Activated T-cell treated with anti-CD3 and anti-CD28 coated beads, Interleukin-2, amount 50 U/mL, for 72 hours (primary cell): ENCODE results near the gene GIT2. TPM values are rescaled to one million over a fixed set of nuclear protein-coding genes. Genes with fewer than 3 reads are reported as not detected.

Source experiments
- ATAC-seq, 2 donors: fragments of 150-1000 bp; cut with Tn5 transposase; replicated peaks in 1 of 2; 2 replicates each; pipeline ENCODE4 v1.10.0; 2021; ENCODE audit warnings: moderate library complexity in 2 of 2, mild to moderate bottlenecking in 1 of 2
- DNase-seq, 2 donors: peaks; one replicate each; pipeline ENCODE4 v3.0.0; 2021 to 2022; ENCODE audit warnings: mixed read lengths in 1 of 2
- H3K27ac Mint-ChIP-seq: one replicate; pipeline ENCODE4 v1.8.0; 2022; ENCODE audit warnings: mild to moderate bottlenecking, moderate library complexity, mixed read lengths
- H3K27me3 Mint-ChIP-seq: one replicate; pipeline ENCODE4 v1.8.0; 2022; ENCODE audit warnings: low read depth, mixed read lengths
- H3K36me3 Mint-ChIP-seq, 2 donors: one replicate each; pipeline ENCODE4 v1.8.0; 2022; ENCODE audit warnings: mixed read lengths in 2 of 2, mild to moderate bottlenecking in 1 of 2; ENCODE audit not compliant: insufficient read depth in 2 of 2
- H3K4me1 Mint-ChIP-seq: one replicate; pipeline ENCODE4 v1.8.0; 2022; ENCODE audit warnings: low read depth, mixed read lengths
- H3K4me3 Mint-ChIP-seq, 2 donors: one replicate each; pipeline ENCODE4 v1.8.0; 2022; ENCODE audit warnings: mild to moderate bottlenecking in 2 of 2, mixed read lengths in 2 of 2, moderate library complexity in 2 of 2
- H3K9me3 Mint-ChIP-seq, 2 donors: one replicate each; pipeline ENCODE4 v1.8.0; 2022; ENCODE audit warnings: mixed read lengths in 2 of 2
- total RNA-seq, 2 donors: library from RNA; stranded (reverse); gene quantifications; one replicate each; pipeline ENCODE4 v1.2.3, GENCODE V29; 2022

The GIT2 gene
- total RNA-seq, 2 donors from 2014 or later, result 70.0 to 74.9 TPM

DNA sequence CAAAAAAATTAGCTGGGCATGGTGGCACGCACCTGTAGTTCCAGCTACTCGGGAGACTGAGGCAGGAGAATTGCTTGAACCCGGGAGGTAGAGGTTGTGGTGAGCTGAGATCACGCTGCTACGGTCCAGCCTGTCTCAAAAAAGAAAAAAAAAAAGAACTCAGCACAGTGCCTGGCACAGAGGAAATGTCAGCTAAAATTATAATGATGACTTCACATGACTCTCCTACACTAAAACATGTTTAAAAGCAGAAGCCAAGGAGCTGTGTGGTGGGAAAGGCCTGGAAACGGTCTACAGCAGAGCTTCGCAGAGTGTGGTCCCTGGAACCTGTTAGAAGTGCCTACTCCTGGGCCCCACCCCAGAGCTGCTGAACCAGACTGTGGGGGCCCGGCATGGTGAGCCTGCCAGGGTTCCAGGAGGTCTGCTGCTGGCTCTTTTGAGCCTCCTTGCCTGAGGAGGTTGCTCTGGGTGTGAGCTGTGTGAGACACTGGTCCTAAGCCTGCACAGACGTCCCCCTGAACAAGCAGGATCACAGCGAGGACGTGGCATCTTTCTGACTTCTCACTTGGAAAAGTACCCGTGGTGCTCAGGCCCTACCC, 68.0 kb downstream of the GIT2 start:
- DNase-seq (no peak), ATAC-seq (no peak)
- Mint-ChIP-seq H3K4me3 (no peak overlapping the region), H3K27me3 (no peaks in the 10 kb centered on the region), H3K27ac (no peak overlapping the region), H3K4me1 (no peaks in the 10 kb centered on the region), H3K9me3 (no peaks in the 10 kb centered on the region), H3K36me3 (peaks cover 8% of the 10 kb centered on the region in 2 donors)

DNA sequence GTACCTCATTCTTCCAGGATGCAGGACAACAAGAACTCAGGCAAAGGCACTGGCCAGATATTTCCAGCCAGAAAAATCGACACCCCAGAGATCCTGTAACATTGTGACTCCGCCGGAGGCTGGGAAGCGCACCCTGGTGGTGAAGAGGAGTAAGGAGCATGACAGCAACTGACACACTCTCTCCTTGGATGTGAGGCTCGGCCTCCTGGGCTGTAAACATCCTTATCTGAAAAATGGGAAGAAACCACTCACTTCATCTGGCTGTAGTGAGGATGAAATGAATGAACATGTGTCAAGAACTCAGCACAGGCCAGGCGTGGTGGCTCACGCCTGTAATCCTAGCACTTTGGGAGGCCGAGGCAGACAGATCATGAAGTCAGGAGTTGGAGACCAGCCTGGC, 68.5 kb downstream of the GIT2 start:
- peak; percentile 34 to 41 for DNase-seq
- peak in 1 of 2 donors; percentile 65 for ATAC-seq
- H3K36me3 Mint-ChIP-seq, result peaks cover 8% of the 10 kb centered on the region in 2 donors
- H3K27me3 Mint-ChIP-seq, result no peaks in the 10 kb centered on the region
- no peaks in the 10 kb centered on the region for H3K4me1 Mint-ChIP-seq
- no peak overlapping the region for H3K4me3 Mint-ChIP-seq
- no peaks in the 10 kb centered on the region for H3K9me3 Mint-ChIP-seq
- H3K27ac Mint-ChIP-seq, result no peak overlapping the region

DNA sequence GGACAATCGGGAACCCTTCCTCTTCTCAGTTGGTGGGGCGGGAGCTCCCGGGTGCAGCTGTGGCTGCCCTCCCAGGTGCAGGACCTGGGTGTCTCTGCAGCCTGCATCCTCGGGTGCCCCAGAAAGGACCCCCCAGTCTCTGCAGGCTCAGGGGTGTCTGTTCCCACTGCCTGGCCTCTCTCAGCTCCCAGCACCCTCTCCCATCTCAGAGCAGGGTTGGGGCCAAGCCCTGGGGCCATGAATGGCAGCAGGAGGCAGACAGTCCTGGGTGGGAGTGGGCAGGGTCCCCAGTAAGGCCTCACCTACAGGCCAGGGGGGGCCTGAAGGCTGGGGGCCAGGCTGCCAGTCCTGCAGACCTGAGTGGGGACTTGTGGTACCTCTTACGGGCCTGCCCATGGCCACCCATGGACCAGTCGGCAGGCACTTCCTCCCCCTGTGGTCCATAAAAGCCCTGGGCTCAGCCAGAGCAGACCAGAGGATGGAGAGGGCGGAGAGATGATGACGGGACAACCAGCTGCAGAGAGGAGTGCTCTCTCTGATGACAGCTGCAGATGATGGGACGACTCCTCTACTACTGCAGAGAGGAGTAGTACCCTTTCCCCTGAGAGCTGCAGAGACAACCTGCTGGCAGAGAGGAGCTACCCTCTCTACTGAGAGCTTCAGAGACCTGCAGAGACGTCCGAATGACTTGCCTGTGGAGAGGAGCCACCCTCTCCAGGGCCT, 69.5 kb downstream of the GIT2 start:
- Mint-ChIP-seq H3K9me3 (no peaks in the 10 kb centered on the region), H3K36me3 (peaks cover 2% of the 10 kb centered on the region in 2 donors), H3K27ac (no peak overlapping the region), H3K27me3 (no peaks in the 10 kb centered on the region), H3K4me1 (no peaks in the 10 kb centered on the region), H3K4me3 (no peak overlapping the region)
- no peak for ATAC-seq
- no peak for DNase-seq

DNA sequence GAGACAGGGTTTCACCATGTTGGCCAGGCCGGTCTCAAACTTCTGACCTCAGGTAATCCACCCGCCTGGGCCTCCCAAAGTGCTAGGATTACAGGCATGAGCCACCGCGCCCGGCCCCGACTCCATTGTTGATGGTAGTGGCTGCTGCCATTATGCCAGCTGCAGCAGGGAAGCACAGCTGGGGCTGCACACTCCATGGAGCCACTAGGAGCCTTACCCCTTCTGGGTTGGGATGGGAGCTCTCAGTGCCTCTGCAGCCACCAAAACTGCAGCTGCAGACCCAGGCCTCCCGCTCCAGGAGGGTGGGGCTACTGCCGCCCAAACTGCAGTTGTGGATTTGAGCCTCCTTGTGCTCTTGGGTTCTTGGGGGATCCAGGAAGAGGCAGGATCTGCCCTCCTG, 70.2 kb downstream of the GIT2 start:
- no peak overlapping the region for H3K4me3 Mint-ChIP-seq
- no peak overlapping the region for H3K27ac Mint-ChIP-seq
- H3K4me1 Mint-ChIP-seq, result no peaks in the 10 kb centered on the region
- no peaks in the 10 kb centered on the region for H3K27me3 Mint-ChIP-seq
- ATAC-seq (no peak), DNase-seq (no peak)
- no peaks in the 10 kb centered on the region for H3K9me3 Mint-ChIP-seq
- peaks cover 2 to 4% of the 10 kb centered on the region in 2 donors for H3K36me3 Mint-ChIP-seq

DNA sequence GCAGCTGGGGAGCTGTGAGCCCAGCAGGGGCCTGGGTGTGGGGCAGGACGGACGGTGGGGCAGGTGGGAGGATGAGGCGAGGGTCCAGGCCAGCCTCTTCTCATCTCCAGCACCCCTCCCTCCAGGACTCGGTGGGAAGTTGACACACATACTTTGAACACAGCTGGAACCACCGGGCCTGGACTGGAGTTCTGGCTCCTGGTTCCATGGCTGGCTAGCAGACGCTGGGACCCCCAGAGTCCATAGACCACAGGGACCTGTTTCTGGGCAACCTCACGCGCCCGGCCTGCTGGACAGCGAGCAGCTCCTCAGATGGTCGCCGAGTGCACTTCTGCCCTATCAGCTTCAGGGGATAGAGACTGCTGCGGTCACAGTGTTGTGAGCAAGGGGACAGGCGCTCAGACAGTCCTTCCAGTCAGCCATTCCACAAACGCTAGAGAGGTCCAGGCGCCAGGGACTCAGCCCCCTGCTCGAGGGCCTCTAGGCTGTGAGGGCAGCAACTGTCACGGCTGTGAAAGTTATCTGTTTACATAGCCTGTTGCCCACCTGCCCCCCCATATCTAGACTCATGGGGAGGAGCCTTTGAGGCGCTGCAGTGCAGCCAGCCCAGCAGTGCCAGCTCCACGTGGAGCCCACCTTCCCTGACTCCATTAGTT, 70.9 kb downstream of the GIT2 start:
- H3K27me3 Mint-ChIP-seq, result no peaks in the 10 kb centered on the region
- no peak overlapping the region for H3K27ac Mint-ChIP-seq
- no peaks in the 10 kb centered on the region for H3K9me3 Mint-ChIP-seq
- no peak overlapping the region for H3K4me3 Mint-ChIP-seq
- peaks cover 3 to 10% of the 10 kb centered on the region in 2 donors for H3K36me3 Mint-ChIP-seq
- ATAC-seq (peak in 1 of 2 donors; percentile 18), DNase-seq (no peak)
- H3K4me1 Mint-ChIP-seq, result no peaks in the 10 kb centered on the region

DNA sequence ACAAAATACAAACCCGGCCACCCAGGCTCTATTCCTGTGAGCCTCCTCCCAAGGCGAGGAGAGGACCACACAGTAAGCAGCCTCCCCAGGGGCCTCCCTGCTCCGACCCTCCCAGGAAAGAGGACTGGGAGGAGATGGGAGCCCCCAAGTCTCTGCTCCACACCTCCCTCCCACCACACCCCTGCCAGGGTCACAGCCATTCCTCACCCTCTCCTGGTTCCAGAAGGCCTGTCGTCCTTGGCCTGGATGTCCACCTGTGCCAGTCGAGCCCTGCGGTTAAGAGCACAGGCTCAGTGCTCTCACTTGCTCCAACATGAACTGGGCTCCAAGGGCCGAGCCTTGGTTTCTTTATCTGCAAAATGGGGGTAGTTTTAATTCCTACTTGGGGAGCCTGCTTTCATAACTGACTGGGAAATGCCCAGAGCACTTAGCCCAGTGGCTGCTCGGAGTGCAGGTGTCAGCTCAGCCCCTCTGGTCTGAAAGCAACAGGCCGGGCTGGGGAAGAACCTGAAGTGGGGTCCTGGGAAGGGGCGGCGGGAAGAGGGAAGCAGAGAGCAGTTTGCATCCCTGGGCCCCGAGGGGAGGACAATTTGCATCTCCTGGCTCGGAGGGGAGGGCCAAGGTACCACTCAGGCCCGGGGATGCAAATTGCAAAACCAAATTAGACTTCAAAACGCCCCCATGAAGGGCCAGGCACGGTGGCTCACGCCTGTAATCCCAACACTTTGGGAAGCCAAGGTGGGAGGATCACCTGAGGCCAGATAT, 72.5 kb downstream of the GIT2 start:
- Mint-ChIP-seq H3K4me3 (no peak overlapping the region), H3K9me3 (no peaks in the 10 kb centered on the region), H3K27me3 (no peaks in the 10 kb centered on the region), H3K36me3 (peaks cover 6 to 10% of the 10 kb centered on the region in 2 donors), H3K27ac (no peak overlapping the region), H3K4me1 (no peaks in the 10 kb centered on the region)
- no peak for DNase-seq
- ATAC-seq, result no peak

DNA sequence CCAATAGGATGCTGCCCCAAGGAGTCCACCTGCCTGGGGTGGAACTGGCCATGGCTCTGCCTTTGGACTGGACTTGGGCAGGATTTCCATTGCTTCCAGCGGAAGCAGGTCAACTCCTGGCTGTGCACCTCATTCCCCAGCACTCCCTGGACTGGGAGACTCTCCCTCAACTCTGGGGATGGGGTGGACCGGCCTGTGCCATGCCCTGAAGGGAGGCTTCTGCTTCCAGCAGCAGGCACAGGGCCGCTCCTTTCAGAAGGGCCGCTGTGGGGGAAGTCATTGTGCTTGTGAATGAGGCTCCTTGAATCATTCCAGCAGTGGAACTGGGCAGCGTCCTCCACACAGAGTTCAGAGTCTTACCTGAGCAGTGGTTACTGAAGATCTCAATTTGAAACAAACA, 73.1 kb downstream of the GIT2 start:
- no peak for ATAC-seq
- Mint-ChIP-seq H3K4me3 (no peak overlapping the region), H3K27me3 (no peaks in the 10 kb centered on the region), H3K36me3 (peaks cover 6 to 10% of the 10 kb centered on the region in 2 donors), H3K27ac (no peak overlapping the region), H3K4me1 (no peaks in the 10 kb centered on the region), H3K9me3 (no peaks in the 10 kb centered on the region)
- no peak for DNase-seq

DNA sequence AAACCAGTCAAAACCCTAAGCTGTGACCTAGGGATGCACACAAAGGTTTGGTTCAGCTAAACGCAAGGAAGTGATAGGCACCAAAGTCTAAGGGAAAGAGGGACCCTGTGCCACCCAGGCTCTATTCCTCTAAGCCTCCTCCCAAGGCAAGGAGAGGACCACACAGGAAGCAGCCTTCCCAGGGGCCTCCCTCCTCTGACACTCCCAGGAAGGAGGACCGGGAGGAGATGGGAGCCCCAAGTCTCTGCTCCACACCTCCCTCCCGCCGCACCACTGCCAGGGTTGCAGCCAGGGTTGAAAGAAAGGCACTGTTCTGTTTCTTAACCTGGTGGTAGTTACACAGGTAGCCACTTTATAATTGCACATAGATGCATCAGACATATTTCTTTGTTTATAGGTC, 74.2 kb downstream of the GIT2 start:
- Mint-ChIP-seq H3K27me3 (no peaks in the 10 kb centered on the region), H3K4me1 (no peaks in the 10 kb centered on the region), H3K4me3 (no peak overlapping the region), H3K9me3 (no peaks in the 10 kb centered on the region), H3K36me3 (peaks cover 6 to 10% of the 10 kb centered on the region in 2 donors), H3K27ac (no peak overlapping the region)
- ATAC-seq (no peak), DNase-seq (no peak)

DNA sequence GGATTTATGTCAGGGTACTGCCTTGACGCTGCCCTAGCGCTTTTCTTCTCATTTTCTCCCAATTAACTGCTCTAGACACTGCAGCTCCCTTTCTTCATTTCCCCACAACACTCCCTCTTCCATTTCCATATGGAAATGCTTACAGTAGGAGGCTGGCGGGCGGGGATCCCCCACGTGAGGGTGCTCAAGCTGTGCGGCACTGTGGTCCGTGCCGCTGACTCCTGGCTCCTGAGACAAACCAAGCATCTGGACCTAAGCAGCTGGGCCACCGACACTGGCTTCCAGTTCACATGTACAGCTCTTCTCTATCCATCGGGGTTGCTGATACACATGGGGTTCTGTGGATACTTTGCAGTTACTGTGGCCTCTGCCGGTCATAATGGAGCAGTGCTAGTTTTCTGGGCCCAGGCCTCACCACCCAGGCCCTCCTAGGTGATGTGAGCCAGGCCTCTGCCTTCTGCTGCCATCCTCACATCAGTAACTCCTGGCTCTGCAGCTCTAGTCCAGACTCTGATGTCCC, 75.8 kb downstream of the GIT2 start:
- DNase-seq, result no peak
- ATAC-seq, result no peak
- Mint-ChIP-seq H3K36me3 (peaks cover 6 to 12% of the 10 kb centered on the region in 2 donors), H3K27me3 (no peaks in the 10 kb centered on the region), H3K4me3 (no peak overlapping the region), H3K4me1 (no peaks in the 10 kb centered on the region), H3K9me3 (no peaks in the 10 kb centered on the region), H3K27ac (no peak overlapping the region)

DNA sequence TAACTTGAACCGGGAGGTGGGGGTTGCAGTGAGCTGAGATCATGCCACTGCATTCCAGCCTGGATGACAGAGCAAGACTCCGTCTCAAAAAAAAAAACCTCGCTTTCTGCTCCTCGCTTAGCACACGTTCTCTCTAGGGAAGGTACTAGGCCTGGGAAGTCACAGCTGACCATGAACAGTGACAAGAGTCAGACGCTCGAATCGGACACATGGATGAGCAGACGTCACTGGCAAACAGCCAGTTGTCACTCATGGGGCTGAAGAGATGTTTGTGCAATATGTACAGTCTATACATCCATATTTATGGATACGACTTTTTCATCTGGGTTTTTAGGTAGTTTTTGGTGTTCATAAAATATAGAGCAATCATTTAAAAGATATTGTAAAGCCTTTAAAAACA, 76.7 kb downstream of the GIT2 start:
- Mint-ChIP-seq H3K27ac (no peak overlapping the region), H3K4me1 (no peaks in the 10 kb centered on the region), H3K9me3 (no peaks in the 10 kb centered on the region), H3K36me3 (peaks cover 6 to 11% of the 10 kb centered on the region in 2 donors), H3K27me3 (no peaks in the 10 kb centered on the region), H3K4me3 (no peak overlapping the region)
- no peak for DNase-seq
- no peak for ATAC-seq

DNA sequence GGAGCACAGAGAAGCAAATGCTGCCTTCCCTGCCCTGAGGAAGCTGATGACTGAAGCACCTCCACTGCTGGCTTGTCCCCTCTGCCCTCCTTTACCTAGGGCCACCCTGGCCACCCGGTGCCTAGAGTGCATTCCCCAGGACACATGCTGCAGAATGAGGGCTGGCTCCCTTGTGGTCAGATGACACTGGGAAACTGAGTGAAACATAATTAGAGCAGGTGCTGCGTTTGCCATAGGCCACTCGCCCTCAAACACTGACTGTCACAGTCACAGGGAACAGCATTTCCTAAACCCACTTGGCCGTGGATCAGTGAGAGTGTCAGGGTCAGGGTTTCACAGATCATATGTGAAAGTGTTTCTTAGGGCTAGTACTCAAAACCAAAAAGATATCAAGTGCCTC, 80.1 kb downstream of the GIT2 start:
- no peaks in the 10 kb centered on the region for H3K4me1 Mint-ChIP-seq
- no peak overlapping the region for H3K4me3 Mint-ChIP-seq
- ATAC-seq, result no peak
- no peak overlapping the region for H3K27ac Mint-ChIP-seq
- H3K36me3 Mint-ChIP-seq, result peaks cover 7 to 14% of the 10 kb centered on the region in 2 donors
- H3K9me3 Mint-ChIP-seq, result no peaks in the 10 kb centered on the region
- no peak for DNase-seq
- no peaks in the 10 kb centered on the region for H3K27me3 Mint-ChIP-seq

DNA sequence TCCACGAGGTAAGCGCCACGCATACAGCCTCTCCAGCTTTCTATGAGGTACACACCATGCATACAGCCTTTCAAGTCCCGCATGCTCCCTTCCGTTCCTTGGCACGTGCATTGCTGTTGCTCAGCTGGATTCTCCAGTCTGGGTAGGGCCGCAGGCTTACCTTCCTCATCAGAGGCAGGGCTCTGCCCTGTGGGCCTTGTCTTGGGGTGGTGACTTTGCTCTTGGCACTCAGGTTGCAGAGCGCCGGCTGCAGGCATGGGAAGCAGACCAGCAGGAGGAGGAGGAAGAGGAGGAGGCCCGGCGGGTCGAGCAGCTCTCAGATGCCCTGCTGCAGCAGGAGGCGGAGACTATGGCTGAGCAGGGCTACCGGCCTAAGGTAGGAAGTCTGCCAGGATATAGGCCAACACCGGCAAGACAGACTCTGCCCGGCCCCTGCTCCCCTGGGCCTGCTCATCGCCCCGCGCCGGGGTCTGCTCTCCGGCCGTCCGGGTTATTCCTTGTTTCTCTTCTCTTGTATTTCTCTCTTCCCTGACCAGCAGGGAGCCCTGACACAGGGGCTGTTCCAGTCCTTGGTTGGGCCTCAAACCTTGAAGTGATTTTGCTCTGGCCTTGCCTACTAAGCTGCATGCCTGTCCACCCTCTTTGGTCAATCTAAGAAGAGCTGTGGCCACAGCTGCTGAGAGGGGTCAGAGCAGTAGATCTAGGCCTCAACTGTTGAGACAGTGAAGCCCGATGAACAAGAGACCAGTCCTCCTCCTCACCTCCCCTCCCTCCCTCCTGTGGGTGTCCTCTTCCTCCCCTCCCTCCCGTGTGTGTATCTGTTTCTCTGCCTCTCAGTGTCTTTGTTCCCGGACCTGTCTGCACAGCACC, 80.8 kb downstream of the GIT2 start:
- no peak overlapping the region for H3K4me3 Mint-ChIP-seq
- no peaks in the 10 kb centered on the region for H3K27me3 Mint-ChIP-seq
- ATAC-seq (peak in 1 of 2 donors; percentile 28), DNase-seq (no peak)
- no peaks in the 10 kb centered on the region for H3K4me1 Mint-ChIP-seq
- peaks cover 6 to 10% of the 10 kb centered on the region in 2 donors for H3K36me3 Mint-ChIP-seq
- no peaks in the 10 kb centered on the region for H3K9me3 Mint-ChIP-seq
- no peak overlapping the region for H3K27ac Mint-ChIP-seq
